ENCODE data around the gene FILIP1.

DNA sequence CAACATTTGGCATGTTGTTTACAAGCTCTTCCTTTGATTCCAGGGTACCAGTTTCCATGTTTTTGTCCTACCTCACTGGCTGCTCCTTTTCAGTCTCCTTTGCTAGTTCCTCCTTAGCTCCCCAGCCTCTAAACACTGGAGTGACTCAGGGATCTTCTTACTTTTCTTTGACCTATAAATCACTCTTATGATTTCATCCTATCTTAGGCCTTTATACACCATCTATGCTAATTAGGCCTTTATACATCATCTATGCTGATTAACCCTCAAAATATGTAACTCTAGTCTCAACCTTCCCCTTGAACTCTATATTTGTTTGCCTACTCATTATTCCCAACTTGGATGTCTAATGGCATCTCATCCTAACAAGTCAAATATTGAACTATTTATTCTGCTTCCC lies 218.5 kb downstream of the FILIP1 start:
- TF ChIP-seq ZNF274 (IDR thresholded peaks at IDR 0.05; ENCODE audit: low read depth, low read length) (no peak), SUZ12 (IDR thresholded peaks at IDR 0.05; ENCODE audit: extremely low read depth, insufficient read depth, insufficient read length) (no peak)
